GM12892 (cell line): ENCODE results near the gene BPIFB4.

Experiments used
- POLR2A ChIP-seq: IDR thresholded peaks from 2 replicates; pipeline ENCODE4 v1.6.1; 2011; ENCODE audit warnings: low read depth, low read length, control low read depth
- POLR2AphosphoS5 ChIP-seq: IDR thresholded peaks from 2 replicates; pipeline ENCODE4 v1.6.1; 2011; ENCODE audit warnings: low read depth, low read length, control low read depth

DNA sequence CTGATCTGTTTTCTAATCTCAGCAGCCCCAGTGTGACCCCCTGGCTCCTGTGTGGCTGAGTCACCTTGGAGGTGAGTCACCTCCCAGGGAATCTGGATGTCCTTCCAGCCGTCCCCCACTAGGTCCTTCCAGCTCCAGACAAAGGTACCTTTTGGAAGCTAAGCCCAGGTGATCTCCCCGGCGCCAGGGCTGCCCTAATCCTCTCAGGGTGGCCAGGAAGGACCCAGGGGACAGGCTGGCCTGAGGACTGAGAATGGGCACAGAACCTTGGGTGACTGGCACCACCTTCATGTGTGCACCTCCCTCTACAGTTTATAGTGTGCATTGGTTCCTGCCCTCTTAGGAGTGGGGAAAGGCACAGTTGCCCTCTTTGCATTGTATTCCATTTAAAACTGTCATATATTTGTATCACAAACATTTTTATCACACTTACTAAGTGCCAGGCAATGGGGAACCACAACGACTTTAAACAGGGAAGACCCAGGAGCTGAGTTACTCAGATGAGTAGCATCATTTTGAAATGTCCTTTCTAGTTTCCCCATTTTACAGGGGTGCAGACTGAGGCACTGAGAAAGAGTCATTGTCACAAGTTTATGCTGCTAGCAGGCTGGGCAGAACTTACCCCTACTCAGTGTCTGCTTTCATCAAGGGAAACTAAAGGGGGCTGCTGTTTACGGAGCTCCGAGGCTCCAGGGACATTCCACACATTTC is 2.6 kb upstream of the BPIFB4 start:
- TF ChIP-seq POLR2A (no peak), POLR2AphosphoS5 (no peak)
